HG03060 (cell line): Measurements from ENCODE around the gene IBA57.
"Not testable (repeated sequence)": the region's sequence is repeated elsewhere in the genome, so short reads cannot be mapped to it uniquely, and the experiment has no call there.

ENCODE experiments used
- ATAC-seq: cut with Tn5 transposase; IDR thresholded peaks from one replicate; pipeline ENCODE4 v1.9.1; 2021; ENCODE audit warnings: low read depth, moderate number of reproducible peaks; ENCODE audit not compliant: unreplicated experiment

Gene IBA57

DNA sequence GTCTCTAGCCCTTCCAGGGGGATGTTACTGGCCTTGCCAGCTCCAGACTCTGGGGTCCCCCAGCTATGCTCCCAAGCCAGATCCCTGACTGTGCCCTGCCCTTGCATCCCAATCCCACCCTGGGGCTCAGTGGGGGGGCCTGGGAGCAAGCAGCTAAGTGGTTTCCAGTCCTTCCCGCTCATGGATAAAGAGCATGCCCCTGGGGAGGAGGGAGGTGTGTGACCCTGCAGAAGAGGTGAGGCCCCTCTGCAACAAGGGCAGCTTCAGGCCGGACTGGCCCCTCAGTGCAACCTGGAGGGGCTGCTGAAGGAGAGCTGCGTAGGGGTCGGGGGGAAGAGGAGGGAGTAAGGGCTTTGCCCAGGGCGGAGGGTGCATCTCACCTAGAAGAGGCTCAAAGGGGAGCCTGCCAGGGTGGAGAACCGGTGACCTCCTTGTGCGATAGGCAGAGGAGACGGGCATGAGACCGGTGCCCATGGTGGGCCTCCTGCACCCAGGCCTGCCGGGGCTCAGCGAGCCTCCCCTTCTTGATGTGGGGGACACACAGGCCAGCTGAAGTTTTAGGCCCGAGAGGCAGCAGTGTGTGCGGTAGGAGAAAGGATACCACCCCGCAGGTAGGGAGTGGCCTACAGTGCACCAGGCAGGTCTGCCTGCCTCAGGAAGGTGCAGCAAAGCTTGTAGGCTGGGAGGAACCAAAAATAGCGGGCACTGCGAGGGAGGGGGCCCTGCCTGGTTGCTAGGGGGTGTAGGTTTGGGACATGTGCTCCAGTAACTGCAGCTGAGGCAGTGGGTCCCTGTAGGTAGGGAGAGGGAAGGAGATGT, 45.3 kb downstream of the IBA57 start:
- ATAC-seq, result no peak

- no peak for ATAC-seq
These were observed 46.2 kb downstream of the IBA57 start for GRCh38 chr1:228211531-228212414.

DNA sequence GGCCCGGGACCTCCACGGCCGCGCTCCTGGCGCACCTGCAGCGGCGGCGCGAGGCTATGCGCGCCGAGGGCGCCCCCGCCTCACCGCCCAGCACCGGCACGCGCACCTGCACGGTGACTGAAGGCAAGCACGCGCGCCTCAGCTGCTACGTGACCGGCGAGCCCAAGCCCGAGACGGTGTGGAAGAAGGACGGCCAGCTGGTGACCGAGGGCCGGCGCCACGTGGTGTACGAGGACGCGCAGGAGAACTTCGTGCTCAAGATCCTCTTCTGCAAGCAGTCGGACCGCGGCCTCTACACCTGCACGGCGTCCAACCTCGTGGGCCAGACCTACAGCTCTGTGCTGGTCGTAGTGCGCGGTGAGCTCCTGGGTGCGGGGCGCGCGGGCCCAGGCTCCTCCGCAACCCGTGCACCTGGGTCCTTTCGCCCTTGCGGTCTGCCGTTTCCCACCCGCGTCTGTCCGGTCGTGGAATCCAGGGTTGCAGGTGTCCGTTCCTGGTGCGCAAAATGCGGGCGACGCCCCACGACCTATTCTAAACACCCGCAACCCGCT, 46.9 kb downstream of the IBA57 start:
- ATAC-seq, result no peak

DNA sequence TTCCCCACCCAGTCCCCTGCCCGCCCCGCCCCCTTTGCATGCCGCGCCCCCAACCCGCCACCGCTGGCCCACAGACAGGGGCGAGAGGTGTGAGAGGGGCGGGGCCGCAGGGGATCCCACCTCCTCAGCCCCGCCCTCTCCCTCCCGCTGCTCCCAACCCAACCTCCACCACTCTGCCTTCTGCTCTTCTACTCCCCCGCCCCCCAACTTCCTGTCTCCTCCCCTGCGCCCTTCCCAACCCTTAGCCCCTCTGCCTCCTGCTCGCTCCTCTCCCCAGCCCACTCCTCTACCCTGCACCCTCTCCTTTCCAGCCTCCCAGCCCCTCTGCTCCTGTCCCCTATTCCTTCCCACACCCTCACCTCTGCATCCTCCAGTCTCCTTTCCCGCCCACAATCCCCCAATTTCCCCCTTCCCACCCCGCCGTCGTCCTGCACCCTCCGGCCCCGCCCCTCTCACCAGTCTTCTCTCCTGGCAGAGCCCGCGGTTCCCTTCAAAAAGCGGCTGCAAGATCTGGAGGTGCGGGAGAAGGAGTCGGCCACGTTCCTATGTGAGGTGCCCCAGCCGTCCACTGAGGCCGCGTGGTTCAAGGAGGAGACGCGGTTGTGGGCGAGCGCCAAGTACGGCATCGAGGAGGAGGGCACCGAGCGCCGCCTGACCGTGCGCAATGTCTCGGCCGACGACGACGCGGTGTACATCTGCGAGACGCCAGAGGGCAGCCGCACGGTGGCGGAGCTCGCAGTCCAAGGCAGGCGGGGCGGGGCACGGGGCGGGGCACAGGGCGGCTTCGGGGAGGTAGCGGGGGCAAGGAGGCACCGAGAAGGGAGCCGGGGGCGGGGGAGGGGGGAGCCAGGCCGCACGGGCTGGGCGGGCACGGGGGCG, 47.6 kb downstream of the IBA57 start:
- peak; percentile 67 for ATAC-seq

DNA sequence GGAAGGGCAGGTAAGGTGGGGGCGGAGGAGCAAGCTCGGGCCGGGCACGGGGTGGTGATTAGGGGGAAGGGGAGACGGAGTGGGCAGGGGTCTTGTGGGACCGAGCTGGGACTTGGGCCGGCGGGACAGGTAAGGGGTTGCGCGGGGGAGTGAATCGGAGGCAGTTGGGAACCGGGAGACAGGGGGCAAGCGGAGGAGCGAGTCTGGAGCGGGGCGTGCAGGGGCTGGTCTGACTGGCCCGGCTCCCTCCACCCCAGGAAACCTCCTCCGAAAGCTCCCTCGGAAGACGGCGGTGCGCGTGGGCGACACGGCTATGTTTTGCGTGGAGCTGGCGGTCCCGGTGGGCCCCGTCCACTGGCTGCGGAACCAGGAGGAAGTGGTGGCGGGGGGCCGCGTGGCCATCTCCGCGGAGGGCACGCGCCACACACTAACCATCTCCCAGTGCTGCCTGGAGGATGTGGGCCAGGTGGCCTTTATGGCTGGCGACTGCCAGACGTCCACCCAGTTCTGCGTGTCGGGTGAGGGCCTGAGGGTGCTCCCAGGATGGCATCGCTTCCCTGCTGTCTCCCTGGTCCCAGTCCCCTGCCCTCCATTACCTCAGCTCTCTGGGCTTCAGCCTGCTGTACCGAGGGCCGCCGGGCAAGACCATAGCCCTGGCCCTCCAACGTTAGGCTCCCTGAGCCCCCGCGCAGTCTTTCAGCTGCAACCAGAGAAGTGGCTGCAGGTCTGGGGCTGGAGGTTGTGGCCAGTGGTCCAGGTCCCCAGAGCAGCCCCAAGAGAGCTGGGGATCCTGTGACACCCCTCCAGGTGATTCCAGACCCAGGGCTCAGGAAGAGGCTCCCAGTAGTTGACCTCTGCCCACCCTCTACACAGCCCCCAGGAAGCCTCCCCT, 48.6 kb downstream of the IBA57 start:
- ATAC-seq, result no peak

DNA sequence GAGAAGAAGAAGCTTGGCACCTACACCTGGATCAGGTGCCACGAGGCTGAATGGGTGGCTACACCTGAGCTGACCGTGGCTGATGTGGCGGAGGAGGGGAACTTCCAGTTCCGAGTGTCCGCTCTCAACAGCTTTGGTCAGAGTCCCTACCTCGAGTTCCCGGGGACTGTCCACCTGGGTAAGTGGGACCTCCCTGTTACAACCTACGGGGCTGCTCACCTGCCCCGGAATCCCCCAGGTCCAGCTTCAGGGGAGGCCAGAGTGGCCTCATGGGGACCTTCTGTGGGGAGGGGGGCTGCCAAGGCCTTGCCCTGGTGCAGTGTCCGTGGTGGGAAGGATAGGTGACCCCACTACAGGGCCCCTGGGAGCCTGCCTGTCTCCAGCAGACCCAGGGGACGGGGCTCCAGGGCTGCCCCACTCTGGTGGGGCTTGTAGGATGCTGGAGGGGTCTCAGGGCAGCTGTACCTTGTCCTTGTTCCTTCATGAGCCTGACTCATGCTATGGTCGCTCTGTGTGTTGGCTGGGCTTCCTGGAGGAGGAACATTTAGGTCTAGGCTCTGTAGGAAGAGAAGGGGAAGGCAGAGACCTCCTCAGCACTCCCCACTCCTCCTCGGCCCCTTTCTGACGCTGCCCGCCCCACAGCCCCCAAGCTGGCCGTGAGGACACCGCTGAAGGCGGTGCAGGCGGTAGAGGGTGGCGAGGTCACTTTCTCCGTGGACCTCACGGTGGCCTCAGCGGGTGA, 49.5 kb downstream of the IBA57 start:
- no peak for ATAC-seq

- ATAC-seq, result no peak
These were observed 50.1 kb downstream of the IBA57 start for GRCh38 chr1:228215663-228216116.

GRCh38 chr1:228216371-228217320, 51.0 kb downstream of the IBA57 start:
- no peak for ATAC-seq

DNA sequence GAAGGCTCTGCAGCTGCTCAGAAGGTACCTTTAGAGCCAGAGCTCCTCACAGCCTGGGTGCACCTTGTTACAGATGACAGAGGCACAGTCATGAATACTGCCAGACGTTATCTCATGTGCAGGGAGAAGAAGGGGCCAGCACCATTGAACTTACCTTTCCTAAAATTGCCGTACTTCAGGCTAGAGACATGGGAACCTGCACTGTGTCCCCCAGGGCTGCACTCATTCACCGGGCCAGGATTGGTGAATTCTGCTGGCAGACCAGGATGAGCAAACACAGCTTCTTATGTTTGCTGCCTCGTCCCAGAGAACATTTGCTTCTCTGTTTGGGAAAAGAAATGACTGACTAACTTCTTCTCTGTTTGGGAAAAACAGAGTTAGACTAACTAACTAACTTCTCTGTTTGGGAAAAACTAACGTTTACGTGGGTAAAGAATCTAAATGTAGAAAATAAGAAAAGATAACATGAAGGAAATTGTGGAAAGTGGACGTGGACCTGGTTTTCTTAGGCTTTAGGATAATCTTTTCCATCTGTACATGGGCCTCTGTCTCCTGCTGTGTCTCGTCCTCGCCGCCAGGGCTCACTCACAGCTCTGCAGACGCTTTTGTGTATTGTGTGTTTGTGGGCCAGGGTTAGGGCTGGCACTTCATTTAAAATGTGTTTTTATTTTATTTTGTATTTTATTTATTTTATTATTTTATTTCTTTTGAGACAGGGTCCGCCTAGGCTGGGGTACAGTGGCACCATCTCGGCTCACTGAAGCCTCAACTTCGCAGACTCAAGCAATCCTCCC, 52.1 kb downstream of the IBA57 start:
- ATAC-seq, result no peak

DNA sequence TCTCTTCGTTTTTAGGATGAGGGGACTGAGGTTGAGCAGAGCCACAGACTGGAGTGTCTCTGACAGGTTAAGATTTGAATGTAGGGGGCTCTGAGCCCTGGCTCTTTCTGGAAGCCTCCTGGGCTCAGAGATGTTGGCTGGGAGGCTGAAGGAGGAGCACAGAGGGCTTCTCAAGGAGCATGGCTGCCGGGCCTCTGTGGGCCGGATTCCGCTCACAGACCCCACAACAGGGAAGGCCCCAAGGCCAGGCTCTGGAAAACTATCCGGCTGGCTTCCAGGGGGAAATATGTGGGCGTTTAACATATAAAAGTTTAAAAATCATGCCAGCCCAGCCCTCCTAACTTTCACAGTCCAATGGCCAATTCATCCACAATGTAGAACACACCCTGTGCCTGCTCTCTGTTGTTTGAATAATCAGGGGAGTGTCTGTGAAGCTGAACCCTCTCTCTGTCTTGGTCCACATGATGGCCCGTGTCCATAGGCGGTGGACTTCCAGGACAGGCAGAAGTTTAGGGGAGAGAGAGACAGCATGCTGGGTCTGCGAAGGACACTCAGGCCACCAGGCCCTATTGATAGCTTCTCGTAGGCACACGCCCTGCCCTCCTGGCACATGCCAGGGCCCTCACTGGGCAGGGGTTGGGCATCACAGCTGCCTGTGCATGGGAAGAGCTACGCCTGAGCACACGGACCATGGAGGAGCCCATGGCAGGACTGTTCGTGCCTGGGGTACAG, 53.1 kb downstream of the IBA57 start:
- no peak for ATAC-seq

GRCh38 chr1:228219245-228219961, 53.8 kb downstream of the IBA57 start:
- no peak for ATAC-seq

DNA sequence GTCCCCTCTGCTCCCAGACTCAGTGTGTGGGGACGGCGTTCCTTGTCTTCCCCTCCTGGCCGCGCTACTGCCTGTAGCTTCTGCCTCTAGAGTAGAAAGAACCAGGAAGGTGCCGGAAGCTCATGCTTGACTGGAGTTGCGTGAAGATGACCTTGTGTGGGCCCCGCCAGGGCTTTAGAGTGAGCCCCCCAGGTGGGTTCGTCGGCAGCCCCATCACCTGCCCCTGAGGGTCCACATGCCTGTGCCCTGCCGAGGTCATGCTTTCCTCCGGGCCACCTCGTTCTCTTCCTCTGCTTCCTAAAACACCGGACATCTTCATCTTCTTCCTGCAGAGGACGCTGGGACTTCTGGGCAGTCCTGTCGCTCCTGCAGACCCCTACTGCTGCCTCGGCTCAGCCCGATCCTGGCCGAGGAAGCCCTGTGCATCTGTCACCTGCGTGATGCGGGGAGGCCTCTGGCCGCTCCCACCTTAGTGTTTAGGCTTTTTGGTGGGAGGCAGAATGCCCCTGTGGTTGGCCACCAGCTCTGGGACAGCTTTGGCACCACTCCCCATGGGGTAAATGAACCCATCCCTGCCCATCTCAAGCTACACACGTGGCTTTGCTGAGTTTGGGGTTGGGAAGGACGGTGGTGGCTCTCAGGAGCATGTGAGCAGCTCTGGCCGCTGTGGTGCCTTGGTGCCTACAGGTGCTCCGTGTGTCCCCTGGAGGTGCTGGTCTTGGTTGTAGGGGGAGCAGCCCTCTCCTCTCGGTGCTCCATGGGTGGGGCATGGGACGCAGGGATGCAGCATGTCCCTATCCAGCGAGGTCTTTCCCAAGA, 54.6 kb downstream of the IBA57 start:
- ATAC-seq, result no peak

DNA sequence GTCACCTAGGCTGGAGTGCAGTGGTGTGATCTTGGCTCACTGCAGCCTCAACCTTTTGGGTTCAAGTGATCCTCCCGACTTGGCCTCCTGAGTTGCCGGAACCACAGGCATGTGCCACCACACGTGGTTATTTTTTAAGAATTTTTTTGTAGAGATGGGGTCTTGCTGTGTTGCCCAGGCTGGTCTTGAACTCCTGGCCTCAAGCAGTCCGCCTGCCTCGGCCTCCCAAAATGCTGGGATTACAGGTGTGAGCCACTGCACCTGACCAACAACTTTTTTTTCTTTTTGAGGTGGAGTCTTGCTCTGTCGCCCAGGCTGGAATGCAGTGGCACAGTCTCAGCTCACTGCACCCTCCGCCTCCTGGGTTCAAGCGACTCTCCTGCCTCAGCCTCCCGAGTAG, 55.5 kb downstream of the IBA57 start:
- not testable (repeated sequence) for ATAC-seq

GRCh38 chr1:228222548-228222947, 56.9 kb downstream of the IBA57 start:
- no peak for ATAC-seq
